PC-9 (cell line): ENCODE measurements around the gene E2F2.

Source experiments
- EZH2 ChIP-seq: fragments of 200-600 bp; sonication (generic); IDR thresholded peaks from 2 replicates; pipeline ENCODE4 v1.8.0; 2017; ENCODE audit warnings: antibody characterized with exemption, low read depth
- TF ChIP-seq, protein P1 (sequence below): fragments of 200-600 bp; sonication (generic); conservative IDR thresholded peaks from 2 replicates; pipeline ENCODE4 v1.6.1; 2017; ENCODE audit warnings: mixed run types, antibody characterized with exemption, mild to moderate bottlenecking, moderate library complexity

DNA sequence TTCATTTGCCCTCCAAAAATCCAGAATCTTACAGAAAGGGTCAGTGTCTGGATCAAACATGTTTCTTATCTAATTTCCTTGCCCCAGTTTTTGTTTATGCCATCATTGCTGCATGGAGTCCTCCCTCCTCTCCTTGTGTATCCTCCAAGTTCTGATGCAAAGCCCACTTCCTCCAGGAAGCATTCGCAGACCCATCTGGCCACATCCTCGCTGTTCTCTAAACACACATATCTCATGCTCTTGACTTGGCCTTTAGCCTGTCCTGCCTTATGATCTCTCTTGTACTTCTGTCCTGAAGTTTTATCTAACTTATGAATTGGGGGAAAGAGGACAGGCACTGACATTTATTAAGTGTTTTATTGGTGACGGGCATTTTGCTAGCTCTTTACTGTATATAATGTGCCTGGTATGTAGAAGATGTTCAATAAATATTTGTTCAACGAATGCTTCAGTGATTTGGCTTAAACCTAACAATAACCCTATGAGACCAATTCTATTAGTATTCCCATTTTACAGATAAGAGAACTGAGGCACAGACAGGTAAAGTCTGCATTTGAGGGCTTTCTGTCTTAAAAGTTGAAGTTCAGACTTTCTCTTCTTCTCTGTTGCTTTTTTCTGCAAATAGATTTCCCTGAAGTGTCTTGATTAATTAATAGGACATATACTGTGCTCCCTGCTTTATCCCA lies 47.4 kb upstream of the E2F2 start:
- TF ChIP-seq, protein P1, sequence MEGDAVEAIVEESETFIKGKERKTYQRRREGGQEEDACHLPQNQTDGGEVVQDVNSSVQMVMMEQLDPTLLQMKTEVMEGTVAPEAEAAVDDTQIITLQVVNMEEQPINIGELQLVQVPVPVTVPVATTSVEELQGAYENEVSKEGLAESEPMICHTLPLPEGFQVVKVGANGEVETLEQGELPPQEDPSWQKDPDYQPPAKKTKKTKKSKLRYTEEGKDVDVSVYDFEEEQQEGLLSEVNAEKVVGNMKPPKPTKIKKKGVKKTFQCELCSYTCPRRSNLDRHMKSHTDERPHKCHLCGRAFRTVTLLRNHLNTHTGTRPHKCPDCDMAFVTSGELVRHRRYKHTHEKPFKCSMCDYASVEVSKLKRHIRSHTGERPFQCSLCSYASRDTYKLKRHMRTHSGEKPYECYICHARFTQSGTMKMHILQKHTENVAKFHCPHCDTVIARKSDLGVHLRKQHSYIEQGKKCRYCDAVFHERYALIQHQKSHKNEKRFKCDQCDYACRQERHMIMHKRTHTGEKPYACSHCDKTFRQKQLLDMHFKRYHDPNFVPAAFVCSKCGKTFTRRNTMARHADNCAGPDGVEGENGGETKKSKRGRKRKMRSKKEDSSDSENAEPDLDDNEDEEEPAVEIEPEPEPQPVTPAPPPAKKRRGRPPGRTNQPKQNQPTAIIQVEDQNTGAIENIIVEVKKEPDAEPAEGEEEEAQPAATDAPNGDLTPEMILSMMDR = no peak
- TF ChIP-seq EZH2 = no peak
